Hematopoietic multipotent progenitor cell treated with erythropoietin and hydrocortisone succinate and interleukin-3 and kit ligand, for 4 days (in vitro differentiated cells): ENCODE measurements around the gene BET1.
"Not testable (repeated sequence)": the region's sequence is repeated elsewhere in the genome, so short reads cannot be mapped to it uniquely, and the experiment has no call there.

Experiments
- DNase-seq: peaks from one replicate; pipeline ENCODE4 v3.0.0-alpha.2; 2015

BET1 gene, protein sequence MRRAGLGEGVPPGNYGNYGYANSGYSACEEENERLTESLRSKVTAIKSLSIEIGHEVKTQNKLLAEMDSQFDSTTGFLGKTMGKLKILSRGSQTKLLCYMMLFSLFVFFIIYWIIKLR

DNA sequence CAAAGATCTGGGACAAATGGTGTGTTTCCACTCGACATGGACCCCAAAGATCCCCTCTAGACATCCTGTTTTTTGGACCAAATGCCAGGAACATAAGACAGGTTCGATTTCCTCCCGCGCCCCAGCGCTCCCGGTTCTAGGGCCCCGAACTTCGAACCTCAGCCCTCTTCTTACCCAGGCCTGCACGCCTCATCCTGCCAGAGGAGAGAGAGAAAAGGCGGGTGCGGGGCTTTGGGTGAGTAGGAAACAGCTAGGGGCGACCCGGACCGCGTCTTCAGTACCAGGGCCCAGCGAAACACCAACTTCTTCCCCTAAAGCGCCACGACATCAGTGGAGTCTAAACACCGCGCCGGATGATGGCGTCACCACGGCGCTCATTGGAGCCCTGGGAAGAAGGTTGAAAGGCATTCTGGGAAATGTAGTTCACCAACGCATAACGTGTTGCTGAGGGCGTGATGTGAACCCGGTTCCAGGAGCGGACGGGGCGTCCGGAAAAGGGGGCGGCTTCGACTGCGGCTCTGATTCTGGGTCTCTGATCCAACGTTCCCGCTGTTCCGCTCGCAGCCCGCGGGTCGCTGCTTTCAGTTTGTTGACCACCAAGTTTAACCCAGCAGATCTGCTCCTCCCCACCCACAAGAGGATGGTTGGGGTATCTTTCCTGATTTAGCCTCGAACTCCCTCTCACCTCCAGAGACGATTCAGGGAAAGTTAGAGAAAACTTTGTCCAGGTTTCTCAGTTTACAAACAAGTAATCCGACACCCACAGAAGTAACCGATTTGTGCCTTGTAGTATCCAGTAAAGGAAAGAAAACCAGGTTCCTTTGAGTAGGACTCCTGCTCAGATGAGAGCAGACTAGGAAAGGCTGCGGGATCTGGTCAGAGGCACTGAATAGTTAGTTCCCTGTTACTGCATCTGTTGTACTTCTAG is at the start of gene BET1:
Gene BET1, minus strand, starts transcription at position 332 of the 928 bp plus-strand sequence. Its CDS starts 139 bp downstream, at position 193.
- DNase-seq = peak; percentile 98

DNA sequence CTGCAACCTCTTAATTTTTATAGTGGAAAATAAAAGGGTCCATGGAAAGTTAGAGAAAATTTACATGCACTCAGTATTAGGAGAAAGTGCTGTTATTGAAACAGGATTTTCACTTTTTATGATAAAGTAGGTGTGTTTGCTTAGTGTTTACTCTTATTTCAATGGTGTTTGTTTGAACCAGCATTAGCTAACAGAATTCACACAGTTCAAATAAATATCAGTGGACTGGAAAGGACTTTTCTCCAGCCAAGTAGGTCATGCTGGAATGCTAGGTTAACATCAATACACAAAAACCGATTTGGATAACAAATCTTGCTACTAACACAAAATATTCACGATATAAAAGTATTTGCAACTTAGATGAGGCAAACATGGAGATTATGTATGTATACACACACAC is 49.4 kb upstream of the BET1 start:
- DNase-seq = no peak

DNA sequence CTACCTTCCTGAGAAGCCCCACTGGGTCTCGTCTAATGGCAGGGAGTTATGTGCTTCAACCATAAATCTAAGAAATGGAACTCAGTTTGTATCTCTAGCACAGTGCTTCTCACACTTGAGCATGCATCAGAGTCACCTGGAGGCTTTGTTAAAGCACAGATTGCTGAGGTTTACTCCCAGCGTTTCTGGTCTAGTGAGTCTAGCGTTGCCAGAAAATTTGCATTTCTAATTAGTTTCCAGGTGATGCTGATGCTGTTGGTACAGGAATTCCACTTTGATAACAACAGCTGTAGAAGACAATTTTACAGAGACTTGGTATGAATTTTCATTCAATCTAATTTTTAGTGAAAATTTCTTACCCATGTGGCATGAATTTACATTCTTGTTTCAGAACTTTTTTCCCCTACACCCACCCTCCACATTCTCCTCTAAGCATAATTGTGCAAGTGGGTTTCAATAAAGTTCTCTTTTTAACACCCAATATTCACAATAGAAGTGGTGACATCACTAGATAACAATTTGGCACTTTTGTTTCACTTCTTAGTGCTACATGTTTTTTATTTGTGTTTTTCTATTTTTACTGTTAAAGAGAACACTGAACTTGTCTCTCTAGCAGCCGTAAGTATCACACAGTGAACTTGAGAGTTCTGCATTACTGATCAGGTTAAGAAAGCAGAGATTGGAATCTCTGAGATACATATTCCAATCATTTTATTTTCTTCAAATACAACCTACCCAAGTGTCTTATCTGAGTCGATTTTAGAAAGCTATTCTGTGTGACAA is 48.4 kb upstream of the BET1 start:
- no peak for DNase-seq

DNA sequence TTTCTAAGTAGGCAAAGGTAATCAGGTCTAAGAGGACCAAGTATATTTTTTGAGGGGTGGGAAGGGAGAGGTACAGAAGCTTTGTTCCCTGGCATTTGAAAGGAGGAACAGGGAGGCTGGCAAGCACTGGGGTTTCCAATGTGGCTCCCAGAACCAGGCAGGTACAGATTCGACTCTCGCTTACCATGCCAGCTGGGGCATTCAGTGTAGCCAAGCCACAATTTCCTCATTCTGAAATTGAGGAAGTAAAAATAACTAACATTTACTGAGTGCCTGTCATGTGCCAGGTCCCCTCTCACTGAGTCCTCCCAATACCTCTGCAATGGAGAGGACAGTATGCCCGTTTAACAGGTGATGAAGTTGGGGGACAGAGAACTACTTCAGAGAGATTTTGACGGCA is 45.9 kb upstream of the BET1 start:
- peak; percentile 87 for DNase-seq

DNA sequence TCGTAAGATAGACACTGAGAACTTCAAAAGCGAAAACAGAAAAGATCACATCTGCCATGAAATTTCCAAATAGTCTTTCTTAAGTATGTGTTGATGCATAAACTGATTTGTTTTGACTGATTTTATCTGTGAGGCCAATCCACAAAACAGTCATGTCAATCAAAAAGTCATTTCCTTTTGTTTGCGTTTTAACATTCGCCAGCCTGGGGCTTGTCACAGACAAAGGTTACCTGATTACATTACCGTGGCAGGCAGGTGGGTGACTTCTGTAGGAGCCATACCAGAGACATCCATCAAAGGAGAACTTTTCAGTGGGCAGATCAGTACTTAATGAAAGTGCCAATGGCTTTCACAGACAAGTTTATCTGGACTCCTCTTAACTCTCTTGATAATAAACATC is 45.5 kb upstream of the BET1 start:
- no peak for DNase-seq

- DNase-seq = no peak
Measured at GRCh38 chr7:94048755-94049154, 44.6 kb upstream of the BET1 start.

DNA sequence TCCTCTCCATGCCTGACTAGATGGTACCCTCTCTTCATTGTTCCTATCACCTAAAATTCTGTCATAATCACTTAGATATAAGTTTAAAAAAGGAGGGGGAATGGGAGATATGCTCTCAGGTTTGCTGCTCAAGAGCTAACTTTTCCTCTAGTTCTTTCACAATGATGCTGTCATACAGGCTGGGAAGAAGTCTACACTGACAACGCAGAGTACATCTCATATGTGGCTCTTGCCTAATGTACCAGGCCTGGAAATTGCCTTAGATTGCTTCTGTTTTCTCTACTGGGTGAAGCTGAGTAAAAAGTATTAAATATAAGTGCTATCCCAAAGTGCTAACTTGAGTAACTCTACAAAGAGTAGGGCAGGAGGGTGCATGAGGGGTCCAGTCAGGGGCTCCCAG is 43.8 kb upstream of the BET1 start:
- DNase-seq = no peak

- no peak for DNase-seq
Measured at GRCh38 chr7:94045581-94045980, 41.4 kb upstream of the BET1 start.

DNA sequence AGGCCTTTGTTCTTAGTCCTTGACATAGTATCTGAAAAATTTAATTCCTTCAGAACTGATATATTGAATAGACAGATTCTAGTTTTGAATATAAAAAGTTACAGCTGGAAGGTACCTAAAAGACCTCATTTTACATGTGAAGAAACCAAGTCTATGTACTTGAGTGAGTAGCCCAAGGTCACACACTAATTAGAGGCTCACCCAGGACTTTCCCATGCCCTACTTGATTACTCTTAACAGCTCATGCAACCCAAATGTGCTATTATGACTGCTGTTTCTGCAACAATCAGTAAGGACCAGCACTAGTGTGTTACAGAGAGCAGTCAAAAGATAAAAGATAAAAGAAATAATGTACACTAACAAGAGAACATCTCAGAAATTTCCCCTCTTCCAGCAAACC is 40.7 kb upstream of the BET1 start:
- DNase-seq = no peak

DNA sequence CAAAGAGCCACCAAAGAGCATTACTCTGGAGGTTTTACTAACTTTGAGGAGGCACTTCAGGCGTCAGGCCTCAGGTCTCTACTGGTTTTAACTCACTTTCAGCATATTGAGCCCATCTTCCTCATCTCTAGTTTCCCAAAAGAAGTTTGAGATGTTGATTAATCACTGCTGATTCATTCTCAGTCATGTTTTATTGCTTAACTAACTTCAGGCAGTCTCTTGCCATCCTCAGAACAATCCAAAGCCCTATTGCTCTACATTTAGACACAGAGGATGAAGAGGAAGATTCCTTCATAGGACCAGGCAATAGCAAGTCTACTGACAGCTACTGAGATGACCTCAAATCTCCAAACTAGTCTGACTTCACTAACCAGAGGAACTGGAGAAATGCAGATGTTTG is 39.1 kb upstream of the BET1 start:
- no peak for DNase-seq

DNA sequence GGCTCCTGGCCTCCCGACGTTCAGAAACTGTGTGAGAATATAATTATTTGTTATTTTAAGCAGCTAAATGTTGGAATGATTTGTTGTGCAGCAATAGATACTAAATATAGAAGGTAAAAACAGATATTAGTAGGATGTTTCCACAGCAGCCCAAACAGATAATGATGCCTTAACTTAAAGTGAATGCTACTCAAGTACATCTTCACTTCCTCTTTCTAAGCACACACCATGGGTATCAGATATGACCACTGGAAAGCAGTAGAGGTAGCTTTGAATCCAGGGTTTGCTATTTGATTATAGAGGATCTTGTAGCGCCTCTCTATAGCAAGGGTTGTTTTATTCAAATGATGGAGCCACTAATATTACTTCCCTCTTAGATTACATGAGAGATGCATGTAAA is 38.2 kb upstream of the BET1 start:
- no peak for DNase-seq

DNA sequence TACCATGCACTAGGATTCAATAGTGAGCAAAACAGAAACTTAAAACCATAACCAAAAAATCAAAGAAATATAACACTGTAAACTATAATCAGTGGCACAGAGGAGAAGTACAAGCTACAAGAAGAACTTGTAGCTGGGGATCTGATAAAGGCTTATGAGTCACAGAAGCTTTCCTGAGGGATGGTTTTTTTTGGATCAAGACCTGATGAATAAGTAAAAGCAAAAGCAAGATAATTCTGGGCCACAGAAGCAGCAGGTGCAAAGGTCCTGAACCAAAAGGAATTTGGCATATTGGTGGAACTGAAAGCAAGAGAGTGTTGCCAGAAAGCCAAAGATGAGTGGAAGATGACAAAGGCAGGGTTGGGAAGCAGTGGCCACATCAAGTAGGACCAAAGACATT is 37.4 kb upstream of the BET1 start:
- no peak for DNase-seq

- DNase-seq = no peak
Measured at GRCh38 chr7:94040254-94040653, 36.1 kb upstream of the BET1 start.

- no peak for DNase-seq
Measured at GRCh38 chr7:94039368-94040035, 35.3 kb upstream of the BET1 start.

- DNase-seq = no peak
Measured at GRCh38 chr7:94031865-94032264, 27.7 kb upstream of the BET1 start.

DNA sequence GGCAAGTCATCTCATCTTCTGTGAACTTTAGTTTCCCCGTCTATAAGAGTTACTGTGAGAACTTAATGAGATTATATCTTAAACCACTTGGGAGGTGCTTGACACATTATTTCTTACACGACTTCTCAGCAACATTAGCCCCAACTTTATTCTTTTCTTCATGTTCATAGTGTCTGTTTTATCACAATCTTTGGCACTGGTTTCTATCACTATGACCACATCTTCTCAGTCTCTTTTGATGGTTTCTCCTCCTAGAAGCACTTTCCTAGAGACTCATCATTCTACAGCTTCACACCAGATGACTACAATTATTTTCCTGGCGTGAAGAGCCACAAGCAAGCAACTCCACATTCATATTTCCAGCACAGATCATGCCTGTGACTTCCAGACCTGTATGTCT is 26.5 kb upstream of the BET1 start:
- DNase-seq = no peak

GRCh38 chr7:94029976-94030375 is 25.8 kb upstream of the BET1 start:
- no peak for DNase-seq

- DNase-seq = no peak
Measured at GRCh38 chr7:94028768-94029167, 24.6 kb upstream of the BET1 start.

DNA sequence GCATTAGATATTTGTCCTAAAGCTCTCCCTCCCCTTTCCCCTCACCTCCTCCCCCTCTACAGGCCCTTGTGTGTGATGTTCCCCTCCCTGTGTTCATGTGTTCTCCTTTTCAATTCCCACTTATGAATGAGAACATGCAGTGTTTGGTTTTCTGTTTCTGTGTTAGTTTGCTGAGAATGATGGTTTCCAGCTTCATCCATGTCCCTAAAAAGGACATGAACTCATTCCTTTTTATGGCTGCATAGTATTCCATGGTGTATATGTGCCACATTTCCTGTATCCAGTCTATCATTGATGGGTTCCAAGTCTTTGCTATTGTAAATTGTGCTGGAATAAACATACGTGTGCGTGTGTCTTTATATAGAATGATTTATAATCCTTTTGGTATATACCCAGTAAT is 22.5 kb upstream of the BET1 start:
- not testable (repeated sequence) for DNase-seq

- no peak for DNase-seq
Measured at GRCh38 chr7:94022550-94022949, 18.4 kb upstream of the BET1 start.

DNA sequence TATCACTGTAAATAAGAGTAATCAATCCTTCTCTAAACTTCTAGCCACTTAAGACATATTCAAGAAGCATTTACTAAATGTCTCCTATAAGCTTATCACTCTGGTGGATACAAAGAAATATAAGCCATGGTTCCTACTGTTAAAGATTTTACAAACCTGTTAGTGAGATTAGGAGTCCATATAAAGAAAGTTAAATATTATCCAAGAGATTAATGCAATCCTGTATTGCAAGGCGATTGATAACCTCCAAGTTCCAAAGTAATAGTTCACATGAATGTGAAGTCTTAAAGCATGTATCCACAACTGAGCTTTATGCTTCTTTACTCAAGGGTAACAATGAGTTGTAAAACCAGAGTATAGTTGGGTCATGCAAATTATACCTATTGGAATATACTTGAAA is 12.6 kb upstream of the BET1 start:
- no peak for DNase-seq

DNA sequence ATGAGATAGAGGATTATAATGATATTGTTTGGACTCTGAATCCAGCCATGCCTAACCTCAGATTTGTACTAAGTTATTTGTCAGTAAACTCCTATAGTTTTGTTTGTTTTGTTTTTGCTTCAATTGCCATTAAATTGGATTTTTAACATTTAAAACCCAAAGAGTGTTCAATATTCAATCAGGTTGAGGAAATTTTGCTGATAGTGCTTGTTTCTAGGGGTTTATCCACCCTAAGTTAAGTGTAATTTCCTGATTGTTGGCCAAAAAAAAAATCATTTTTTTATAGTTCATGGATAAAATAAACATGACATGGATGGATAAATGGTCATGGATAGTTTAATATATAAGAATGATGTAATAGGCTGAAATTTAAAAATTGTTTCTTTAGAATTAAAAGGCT is 11.4 kb upstream of the BET1 start:
- DNase-seq = no peak

GRCh38 chr7:94012746-94013145 is 8.6 kb upstream of the BET1 start:
- DNase-seq = peak; percentile 23
